ENCODE results near the gene ANGPTL5. TPM values are rescaled to one million over a fixed set of nuclear protein-coding genes. Genes with fewer than 3 reads are reported as not detected.

The ANGPTL5 gene
- polyA plus RNA-seq, 1 experiment: not detected

Other genes with a start within 250 kb of the ANGPTL5 start
- 2.2 and 3.7 TPM in 2 replicates for gene CEP126, start 1.5 kb downstream of the ANGPTL5 start, polyA plus RNA-seq (2011; rRNA removed)
- gene CFAP300, start 130.9 kb upstream of the ANGPTL5 start, polyA plus RNA-seq (2011; rRNA removed): 2.3 and 3.4 TPM in 2 replicates
- 117 and 144 TPM in 2 replicates for gene YAP1, start 193.9 kb upstream of the ANGPTL5 start, polyA plus RNA-seq (2011; rRNA removed)